ENCODE data around the gene SIL1. TPM values are rescaled to one million over a fixed set of nuclear protein-coding genes. Genes with fewer than 3 reads are reported as not detected.

Gene SIL1
- total RNA-seq, 4 donors from 2014 or later = 41.4 to 63.1 (median 52.8) TPM

- H3K9me3 ChIP-seq = no peaks in the 10 kb centered on the region
- H3K4me3 ChIP-seq = no peak overlapping the region
- no peak overlapping the region for H3K27ac ChIP-seq
- WGBS, 2 donors = 86% methylated on average over 1 of the region's 1 CpG
- DNase-seq (ENCODE audit: low spot score in 2 of 2) = no peak
- H3K27me3 ChIP-seq = no peaks in the 10 kb centered on the region
- TF ChIP-seq EP300 (IDR thresholded peaks at IDR 0.05) = no peak
- peaks cover 0 to 37% (median 21%) of the 10 kb centered on the region in 4 donors for H3K4me1 ChIP-seq
- H3K36me3 ChIP-seq = no peaks in the 10 kb centered on the region
Observed at GRCh38 chr5:138961729-138962128, 236.4 kb downstream of the SIL1 start.

GRCh38 chr5:138961221-138961620 is 236.9 kb downstream of the SIL1 start:
- 86 to 100% methylated on average over 1 of the region's 1 CpG for WGBS, 2 donors
- Histone ChIP-seq H3K9me3 (no peaks in the 10 kb centered on the region), H3K4me3 (no peak overlapping the region), H3K27me3 (no peaks in the 10 kb centered on the region), H3K36me3 (no peaks in the 10 kb centered on the region), H3K27ac (no peak overlapping the region), H3K4me1 (peaks cover 0 to 39% (median 21%) of the 10 kb centered on the region in 4 donors)
- DNase-seq (ENCODE audit: low spot score in 2 of 2) = no peak
- TF ChIP-seq CTCF (IDR thresholded peaks at IDR 0.05) (no peak), EP300 (IDR thresholded peaks at IDR 0.05) (no peak), POLR2A (IDR thresholded peaks at IDR 0.05) (no peak)

GRCh38 chr5:138960145-138960692 is 237.9 kb downstream of the SIL1 start:
- DNase-seq (ENCODE audit: low spot score in 2 of 2) = no peak
- Histone ChIP-seq H3K9me3 (no peaks in the 10 kb centered on the region), H3K27me3 (no peaks in the 10 kb centered on the region), H3K4me1 (peaks cover 0 to 49% (median 27%) of the 10 kb centered on the region in 4 donors), H3K36me3 (no peaks in the 10 kb centered on the region), H3K27ac (no peak overlapping the region), H3K4me3 (no peak overlapping the region)
- no peak for TF ChIP-seq EP300 (IDR thresholded peaks at IDR 0.05)
- TF ChIP-seq CTCF (IDR thresholded peaks at IDR 0.05) = no peak
- no peak for TF ChIP-seq POLR2A (IDR thresholded peaks at IDR 0.05)
- 87 to 89% methylated on average over 5 of the region's 5 CpGs for WGBS, 2 donors

GRCh38 chr5:138956801-138957200 is 241.4 kb downstream of the SIL1 start:
- no peak for TF ChIP-seq POLR2A (IDR thresholded peaks at IDR 0.05)
- no peak for TF ChIP-seq EP300 (IDR thresholded peaks at IDR 0.05)
- no peak for TF ChIP-seq CTCF (IDR thresholded peaks at IDR 0.05)
- Histone ChIP-seq H3K4me1 (peaks cover 3 to 54% (median 39%) of the 10 kb centered on the region in 4 donors), H3K36me3 (no peaks in the 10 kb centered on the region), H3K27me3 (no peaks in the 10 kb centered on the region), H3K9me3 (no peaks in the 10 kb centered on the region), H3K27ac (no peak overlapping the region), H3K4me3 (no peak overlapping the region)
- no peak for DNase-seq (ENCODE audit: low spot score in 2 of 2)
- 88 to 100% methylated on average over 1 of the region's 1 CpG for WGBS, 2 donors

- DNase-seq (ENCODE audit: low spot score in 2 of 2) = no peak
- H3K4me3 ChIP-seq = no peak overlapping the region
- H3K36me3 ChIP-seq = no peaks in the 10 kb centered on the region
- TF ChIP-seq POLR2A (IDR thresholded peaks at IDR 0.05) = no peak
- peaks cover 3 to 58% (median 43%) of the 10 kb centered on the region in 4 donors for H3K4me1 ChIP-seq
- H3K27me3 ChIP-seq = no peaks in the 10 kb centered on the region
- peak overlapping the region in 3 of 4 donors; percentile 54 to 89 (median 80) for H3K27ac ChIP-seq
- no peaks in the 10 kb centered on the region for H3K9me3 ChIP-seq
- 52 to 54% methylated on average over 9 of the region's 9 CpGs for WGBS, 2 donors
Observed at GRCh38 chr5:138955671-138956295, 242.4 kb downstream of the SIL1 start.

- Histone ChIP-seq H3K27me3 (no peaks in the 10 kb centered on the region), H3K36me3 (no peaks in the 10 kb centered on the region), H3K4me1 (peaks cover 3 to 61% (median 43%) of the 10 kb centered on the region in 4 donors), H3K27ac (peak overlapping the region; percentile 54 to 89 (median 79)), H3K9me3 (no peaks in the 10 kb centered on the region), H3K4me3 (no peak overlapping the region)
- 57 to 60% methylated on average over 12 of the region's 12 CpGs for WGBS, 2 donors
- no peak for TF ChIP-seq CTCF (IDR thresholded peaks at IDR 0.05)
- no peak for TF ChIP-seq POLR2A (IDR thresholded peaks at IDR 0.05)
- no peak for TF ChIP-seq EP300 (IDR thresholded peaks at IDR 0.05)
- peak in 1 of 2 donors; percentile 33 for DNase-seq (ENCODE audit: low spot score in 2 of 2)
Observed at GRCh38 chr5:138955013-138955660, 243.0 kb downstream of the SIL1 start.
